SH-SY5Y (cell line): ENCODE results near the gene PTGER4.

Experiments
- GATA2 ChIP-seq: IDR thresholded peaks from 2 replicates; pipeline ENCODE4 v1.6.1; 2011; ENCODE audit warnings: mild to moderate bottlenecking, low read depth, low read length
- GATA3 ChIP-seq: IDR thresholded peaks from 2 replicates; pipeline ENCODE4 v1.6.1; 2011; ENCODE audit warnings: low read depth, mild to moderate bottlenecking, low read length, moderate library complexity

- TF ChIP-seq GATA3 (no peak), GATA2 (no peak)
Measured at GRCh38 chr5:40682154-40683017, 2.7 kb downstream of the PTGER4 start.
